A549 (cell line): ENCODE data around the gene RBCK1. TPM values are rescaled to one million over a fixed set of nuclear protein-coding genes. Genes with fewer than 3 reads are reported as not detected.

Source experiments
- ATAC-seq, 2 experiments: fragments of 200-7000 bp in 1 of 2; fragments of >200 bp in 1 of 2; cut with Nextera tagmentation in 1 of 2; cut with Tn5 transposase in 1 of 2; 3 replicates each; pipeline versions ENCODE4 v1.8.0 to v1.9.1; 2018 to 2020; ENCODE audit warnings: mild to moderate bottlenecking in 1 of 2, moderate library complexity in 1 of 2
- CTCF ChIA-PET: fragments of 300-600 bp; sonication (Branson Sonifier 250); formaldehyde crosslinking; extraction: SDS; loops from one replicate; lab custom pipeline; 2021; ENCODE audit warnings: antibody characterized with exemption, inconsistent platforms; lab: Yijun Ruan, JAX
- POLR2A ChIA-PET: fragments of 350-600 bp; formaldehyde crosslinking; extraction: SDS; loops from one replicate; lab custom pipeline; 2021; ENCODE audit warnings: antibody characterized with exemption, inconsistent platforms; lab: Yijun Ruan, JAX
- DNase-seq, 2 experiments: peaks; one replicate each; pipeline versions ENCODE4 v3.0.0 to v3.0.0-alpha.2; 2011 to 2016; ENCODE audit warnings: low read depth in 1 of 2, low spot score in 1 of 2
- FAIRE-seq: peaks from 2 replicates; lab custom pipeline; 2011; peaks lifted over from hg19 to GRCh38; lab: Jason Lieb, UNC
- H3K27ac ChIP-seq, 2 experiments: fragments of >200 bp; sonication (Bioruptor Twin); formaldehyde crosslinking; 3 replicates each; pipeline ENCODE4 v1.5.1; 2016 to 2017
- H3K4me1 ChIP-seq: fragments of >200 bp; sonication (Bioruptor Twin); formaldehyde crosslinking; 3 replicates; pipeline ENCODE4 v1.6.1; 2016
- H3K4me2 ChIP-seq: fragments of >200 bp; sonication (Bioruptor Twin); formaldehyde crosslinking; 3 replicates; pipeline ENCODE4 v1.6.1; 2016
- H3K4me3 ChIP-seq: fragments of >200 bp; sonication (Bioruptor Twin); formaldehyde crosslinking; 3 replicates; pipeline ENCODE4 v1.5.1; 2016
- H3K9me3 ChIP-seq: fragments of >200 bp; sonication (Bioruptor Twin); formaldehyde crosslinking; 3 replicates; pipeline ENCODE4 v1.6.1; 2016
- BCL3 ChIP-seq: fragments of >200 bp; sonication (Bioruptor Twin); formaldehyde crosslinking; IDR thresholded peaks from 3 replicates; pipeline ENCODE4 v1.6.1; 2016
- BHLHE40 ChIP-seq: IDR thresholded peaks from 2 replicates; pipeline ENCODE4 v1.6.1; 2012; ENCODE audit warnings: low read depth, low read length, inconsistent platforms
- E2F6 ChIP-seq: IDR thresholded peaks from 2 replicates; pipeline ENCODE4 v1.6.1; 2012; ENCODE audit warnings: low read depth, borderline replicate concordance
- ELK1 ChIP-seq: fragments of 150-350 bp; IDR thresholded peaks from 2 replicates; pipeline ENCODE4 v1.6.1; 2014; ENCODE audit warnings: low read depth, mild to moderate bottlenecking, low read length
- EP300 ChIP-seq, 2 experiments: fragments of >200 bp; sonication (Bioruptor Twin); formaldehyde crosslinking; IDR thresholded peaks; 2 replicates in 1 of 2; 3 replicates in 1 of 2; pipeline ENCODE4 v1.6.1; 2016 to 2017
- FOSL2 ChIP-seq, 2 experiments: fragments of 450-650 bp in 1 of 2; fragments of >200 bp in 1 of 2; sonication (Bioruptor Twin) in 1 of 2; formaldehyde crosslinking; IDR thresholded peaks; 2 replicates each; pipeline versions ENCODE4 v1.5.0 to v1.6.1; 2016 to 2020; ENCODE audit warnings: mild to moderate bottlenecking in 1 of 2, moderate library complexity in 1 of 2
- HOXB13 ChIP-seq: fragments of 250-450 bp; sonication (Bioruptor Pico); IDR thresholded peaks from 2 replicates; pipeline ENCODE4 v1.5.0; 2020; ENCODE audit warnings: low read depth, mild to moderate bottlenecking, moderate library complexity
- HOXB5 ChIP-seq: fragments of 250-450 bp; sonication (Bioruptor Pico); IDR thresholded peaks from 2 replicates; pipeline ENCODE4 v1.5.0; 2020; ENCODE audit warnings: mild to moderate bottlenecking, moderate library complexity
- JUN ChIP-seq, 2 experiments: fragments of >200 bp; sonication (Bioruptor Twin); formaldehyde crosslinking; IDR thresholded peaks; 2 replicates in 1 of 2; 3 replicates in 1 of 2; pipeline ENCODE4 v1.6.1; 2016 to 2017
- KDM1A ChIP-seq: fragments of 200-600 bp; sonication (generic); IDR thresholded peaks from 2 replicates; pipeline ENCODE4 v1.6.1; 2016; ENCODE audit warnings: low read depth, mild to moderate bottlenecking
- KDM5A ChIP-seq: fragments of 200-600 bp; sonication (generic); IDR thresholded peaks from 2 replicates; pipeline ENCODE4 v1.6.1; 2016; ENCODE audit warnings: antibody characterized with exemption, mild to moderate bottlenecking
- MAFK ChIP-seq: fragments of 450-650 bp; IDR thresholded peaks from 2 replicates; pipeline ENCODE4 v1.6.1; 2014; ENCODE audit not compliant: partially characterized antibody
- MYC ChIP-seq: IDR thresholded peaks from 2 replicates; pipeline ENCODE4 v1.6.1; 2012; ENCODE audit warnings: mild to moderate bottlenecking, inconsistent platforms, low read length, improper control_type of control experiment, borderline replicate concordance
- PHF8 ChIP-seq: fragments of 200-600 bp; sonication (generic); IDR thresholded peaks from 2 replicates; pipeline ENCODE4 v1.6.1; 2016; ENCODE audit warnings: low read depth, mild to moderate bottlenecking, antibody characterized with exemption, moderate library complexity, borderline replicate concordance
- POLR2AphosphoS2 ChIP-seq: conservative IDR thresholded peaks from 2 replicates; pipeline ENCODE4 v1.6.1; 2012; ENCODE audit warnings: low read length, improper control_type of control experiment, inconsistent platforms
- RARB ChIP-seq: fragments of 250-450 bp; sonication (Bioruptor Pico); IDR thresholded peaks from 2 replicates; pipeline ENCODE4 v1.8.0; 2021; ENCODE audit warnings: mild to moderate bottlenecking, moderate library complexity
- RFX5 ChIP-seq: fragments of 450-650 bp; IDR thresholded peaks from 2 replicates; pipeline ENCODE4 v1.7.1; 2014; ENCODE audit warnings: antibody characterized with exemption, mild to moderate bottlenecking, moderate library complexity
- RNF2 ChIP-seq: fragments of 200-600 bp; sonication (generic); IDR thresholded peaks from 2 replicates; pipeline ENCODE4 v1.6.1; 2016; ENCODE audit warnings: low read depth, mild to moderate bottlenecking, antibody characterized with exemption, moderate library complexity, borderline replicate concordance
- TFCP2L1 ChIP-seq: fragments of 250-450 bp; sonication (Bioruptor Pico); IDR thresholded peaks from 2 replicates; pipeline ENCODE4 v1.5.0; 2021; ENCODE audit warnings: mild to moderate bottlenecking
- ZNF302 ChIP-seq: fragments of 250-450 bp; sonication (Bioruptor Pico); IDR thresholded peaks from 2 replicates; pipeline ENCODE4 v1.9.0; 2021; ENCODE audit warnings: inconsistent platforms, mild to moderate bottlenecking, moderate library complexity
- WGBS: methylation state at CpG from one replicate; pipeline ENCODE4 v1.1.6; 2017; ENCODE audit errors: missing lambda C conversion rate; 5-methylcytosine and 5-hydroxymethylcytosine counted together
- polyA plus RNA-seq, 4 experiments: library from polyadenylated mRNA; depleted of rRNA in 3 of 4; stranded (reverse); fragments of >200 nt; fragmentation: RNase III in 1 of 4; extraction: RNeasy Plus Mini Kit Qiagen cat#74134 plus additional on column Dnase treatment in 1 of 4; gene quantifications; 2 replicates in 3 of 4; 3 replicates in 1 of 4; pipeline ENCODE4 v1.2.3, GENCODE V29; 2011 to 2017
- TF ChIP-seq, protein P1 (sequence below): IDR thresholded peaks from 2 replicates; pipeline ENCODE4 v1.6.1; 2012

The RBCK1 gene
- polyA plus RNA-seq, 2 of the 4 experiments (the other 2 are of a cell fraction): 117 to 222 TPM

- H3K27ac ChIP-seq: no peak overlapping the region
- no peak overlapping the region for H3K4me3 ChIP-seq
- no peak for ATAC-seq
- WGBS: 85% methylated on average over 13 of the region's 13 CpGs
- TF ChIP-seq MYC (no peak), JUN (IDR thresholded peaks at IDR 0.05) (peak in 1 of 2 experiments; percentile 4; a peak in 1 of 5 replicates)
- TF ChIP-seq, all 56 proteins: peak for 1
- no peaks in the 10 kb centered on the region; the same call in 2 of the 3 replicates for H3K9me3 ChIP-seq
- ChIA-PET CTCF (interaction anchor here (1.2 kb wide), 1 partner anchor 63 kb away, joined by 4 read pairs; no protein-coding TSS in a partner anchor), POLR2A (no interaction called here)
- peaks cover 37% of the 10 kb centered on the region for H3K4me1 ChIP-seq
- DNase-seq (no peak), FAIRE-seq (peak; percentile 32)
- H3K4me2 ChIP-seq: no peak overlapping the region
Observed at GRCh38 chr20:416950-417800, 9.1 kb downstream of the RBCK1 start.

DNA sequence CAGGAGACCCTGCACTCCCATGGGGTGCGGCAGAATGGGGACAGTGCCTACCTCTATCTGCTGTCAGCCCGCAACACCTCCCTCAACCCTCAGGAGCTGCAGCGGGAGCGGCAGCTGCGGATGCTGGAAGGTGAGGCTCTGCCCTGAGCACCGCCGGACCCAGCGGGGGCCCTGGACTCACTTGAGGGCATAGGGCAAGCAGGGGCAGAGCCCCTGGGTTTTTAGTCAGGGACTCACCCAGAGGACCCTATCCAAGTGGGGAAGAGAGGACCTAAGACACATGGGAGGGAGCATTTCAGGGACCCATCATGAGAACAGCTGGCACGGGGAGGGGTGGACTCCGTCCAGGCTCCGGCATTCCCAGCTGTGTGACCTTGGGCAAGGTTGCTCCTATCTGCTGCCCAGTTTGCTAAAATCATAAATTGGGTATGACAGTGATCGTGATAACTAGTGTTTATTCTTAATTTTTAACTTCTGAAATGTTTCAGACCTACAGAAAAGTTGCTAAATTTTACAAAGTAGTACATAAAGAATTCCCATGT, 9.8 kb downstream of the RBCK1 start:
- H3K9me3 ChIP-seq: no peaks in the 10 kb centered on the region
- 94% methylated on average over 6 of the region's 12 CpGs for WGBS
- no peak for DNase-seq
- ATAC-seq: no peak; a peak in 1 of 6 replicates
- peaks cover 37% of the 10 kb centered on the region for H3K4me1 ChIP-seq
- no peak overlapping the region for H3K4me2 ChIP-seq
- TF ChIP-seq BHLHE40 (no peak), JUN (IDR thresholded peaks at IDR 0.05) (0 out of 5 replicates have a peak, but pooled peaks of 1 of the 2 experiments have one; percentile 12)
- no peak overlapping the region for H3K4me3 ChIP-seq
- CTCF ChIA-PET: interaction anchor here (1.2 to 5.7 kb wide), 2 partner anchors 14 to 63 kb away, joined by 4 to 56 read pairs; no protein-coding TSS in a partner anchor
- no peak overlapping the region for H3K27ac ChIP-seq
- POLR2A ChIA-PET: interaction anchor here (0.8 kb wide), 1 partner anchor 10 kb away, joined by 3 read pairs; no protein-coding TSS in a partner anchor
- FAIRE-seq: no peak

DNA sequence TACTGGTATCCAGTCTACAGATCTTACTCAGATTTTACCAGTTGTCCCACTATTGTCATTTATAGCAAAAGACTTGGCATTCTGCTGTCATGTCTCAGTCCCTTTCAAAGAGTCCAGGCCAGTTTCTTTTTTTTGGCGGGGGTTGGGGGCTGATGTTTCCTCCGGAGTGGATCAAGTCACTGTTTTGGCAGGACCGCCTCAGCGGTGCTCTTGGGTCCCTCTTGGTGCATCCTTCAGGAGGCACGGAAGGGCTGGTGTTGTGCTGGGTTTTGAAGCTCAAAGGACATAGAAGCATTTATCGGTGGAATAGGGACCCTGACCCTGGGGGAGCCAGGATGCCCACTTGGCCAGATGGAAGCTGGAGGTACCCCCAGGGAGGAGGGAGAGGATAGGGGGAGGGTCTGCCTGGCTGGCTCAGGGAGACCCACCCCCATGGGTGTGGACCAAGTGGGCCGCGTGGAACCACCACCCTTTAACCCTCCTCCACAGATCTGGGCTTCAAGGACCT, 10.8 kb downstream of the RBCK1 start:
- no peak overlapping the region for H3K4me2 ChIP-seq
- POLR2A ChIA-PET: interaction anchor here (1.6 kb wide), 1 partner anchor 12 kb away, joined by 4 read pairs; no protein-coding TSS in a partner anchor
- no peak for FAIRE-seq
- TF ChIP-seq POLR2AphosphoS2: no peak
- no peak for TF ChIP-seq ZNF302 (CRISPR knock-in tag)
- TF ChIP-seq KDM5A: no peak
- no peak for TF ChIP-seq E2F6
- no peak for TF ChIP-seq TFCP2L1 (CRISPR knock-in tag)
- TF ChIP-seq, protein P1, sequence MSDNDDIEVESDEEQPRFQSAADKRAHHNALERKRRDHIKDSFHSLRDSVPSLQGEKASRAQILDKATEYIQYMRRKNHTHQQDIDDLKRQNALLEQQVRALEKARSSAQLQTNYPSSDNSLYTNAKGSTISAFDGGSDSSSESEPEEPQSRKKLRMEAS: no peak
- TF ChIP-seq ELK1: no peak
- TF ChIP-seq HOXB5 (CRISPR knock-in tag): no peak
- no peak for TF ChIP-seq PHF8
- no peak for TF ChIP-seq HOXB13
- no peak for TF ChIP-seq EP300 (IDR thresholded peaks at IDR 0.05)
- TF ChIP-seq MAFK: no peak
- TF ChIP-seq RARB: no peak
- TF ChIP-seq KDM1A: no peak
- no peak for TF ChIP-seq RNF2
- no peak for TF ChIP-seq RFX5
- TF ChIP-seq FOSL2 (IDR thresholded peaks at IDR 0.05): no peak
- TF ChIP-seq FOSL2 (CRISPR knock-in tag; IDR thresholded peaks at IDR 0.05): no peak
- TF ChIP-seq BCL3: no peak
- TF ChIP-seq, all 56 proteins: peak for 0
- no peak for ATAC-seq
- H3K4me3 ChIP-seq: no peak overlapping the region
- H3K4me1 ChIP-seq: peaks cover 37% of the 10 kb centered on the region
- 79% methylated on average over 7 of the region's 8 CpGs for WGBS
- CTCF ChIA-PET: interaction anchor here (1.0 to 5.7 kb wide), 3 partner anchors 13 to 65 kb away, joined by 3 to 56 read pairs (median 15); no protein-coding TSS in a partner anchor
- DNase-seq: no peak
- H3K27ac ChIP-seq: peak overlapping the region in 1 of 2 experiments; percentile 3; a peak in 1 of 6 replicates
- no peaks in the 10 kb centered on the region for H3K9me3 ChIP-seq
